DND-41 (cell line): ENCODE data around the gene SLC2A6.

Source experiments
- CTCF ChIP-seq: IDR thresholded peaks from 2 replicates; pipeline ENCODE4 v1.5.1; 2012; ENCODE audit warnings: borderline replicate concordance, low read length, moderate library complexity, mild to moderate bottlenecking; ENCODE audit not compliant: poor library complexity, severe bottlenecking; ENCODE audit errors: extremely low read depth
- EZH2 ChIP-seq: IDR thresholded peaks from 3 replicates; pipeline ENCODE4 v1.6.1; 2012; ENCODE audit warnings: borderline replicate concordance, low read depth, mild to moderate bottlenecking, moderate library complexity, low read length, inconsistent platforms; ENCODE audit not compliant: severe bottlenecking

DNA sequence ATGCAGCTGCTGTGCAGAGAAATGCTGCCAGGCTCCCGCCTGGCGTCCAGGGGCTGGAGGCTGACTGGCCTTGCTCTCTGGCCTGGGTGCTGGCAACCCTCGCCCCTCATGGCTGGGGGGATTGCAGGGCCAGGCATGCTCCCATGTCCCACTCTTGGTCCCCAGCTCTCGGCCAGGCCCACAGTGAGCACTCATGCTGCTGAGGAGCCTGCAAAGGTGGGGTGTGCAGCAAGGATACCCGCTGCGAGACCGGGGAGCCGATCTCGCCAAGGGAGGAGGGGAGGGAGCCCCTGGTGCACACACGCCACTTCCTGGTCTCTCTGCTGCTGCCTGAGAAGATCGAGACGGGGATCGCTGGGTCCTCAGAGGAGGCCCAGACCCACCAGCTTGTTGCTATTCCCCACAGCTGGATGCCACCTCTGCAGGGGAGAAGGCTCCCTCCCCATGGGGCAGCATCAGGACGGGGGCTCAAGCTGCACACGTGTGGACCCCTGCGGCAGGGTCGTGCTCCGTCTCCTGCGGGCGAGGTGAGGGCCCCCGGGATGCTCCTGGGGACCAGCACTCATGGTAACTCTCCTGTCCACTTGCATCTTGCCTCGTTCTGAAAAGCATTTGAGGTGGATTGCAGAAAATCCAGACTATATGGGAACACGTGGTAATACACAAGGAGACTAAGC, 33.5 kb downstream of the SLC2A6 start:
- TF ChIP-seq CTCF (no peak), EZH2 (no peak)
